ENCODE results near the gene CBLN3. TPM values are rescaled to one million over a fixed set of nuclear protein-coding genes. Genes with fewer than 3 reads are reported as not detected.

Gene CBLN3
- total and polyA plus RNA-seq, 9 of the 15 experiments (the other 6 are each of a cell fraction or from before 2014, with no cell fraction given) = 0.05 to 0.59 (median 0.26) TPM; not detected in 1

DNA sequence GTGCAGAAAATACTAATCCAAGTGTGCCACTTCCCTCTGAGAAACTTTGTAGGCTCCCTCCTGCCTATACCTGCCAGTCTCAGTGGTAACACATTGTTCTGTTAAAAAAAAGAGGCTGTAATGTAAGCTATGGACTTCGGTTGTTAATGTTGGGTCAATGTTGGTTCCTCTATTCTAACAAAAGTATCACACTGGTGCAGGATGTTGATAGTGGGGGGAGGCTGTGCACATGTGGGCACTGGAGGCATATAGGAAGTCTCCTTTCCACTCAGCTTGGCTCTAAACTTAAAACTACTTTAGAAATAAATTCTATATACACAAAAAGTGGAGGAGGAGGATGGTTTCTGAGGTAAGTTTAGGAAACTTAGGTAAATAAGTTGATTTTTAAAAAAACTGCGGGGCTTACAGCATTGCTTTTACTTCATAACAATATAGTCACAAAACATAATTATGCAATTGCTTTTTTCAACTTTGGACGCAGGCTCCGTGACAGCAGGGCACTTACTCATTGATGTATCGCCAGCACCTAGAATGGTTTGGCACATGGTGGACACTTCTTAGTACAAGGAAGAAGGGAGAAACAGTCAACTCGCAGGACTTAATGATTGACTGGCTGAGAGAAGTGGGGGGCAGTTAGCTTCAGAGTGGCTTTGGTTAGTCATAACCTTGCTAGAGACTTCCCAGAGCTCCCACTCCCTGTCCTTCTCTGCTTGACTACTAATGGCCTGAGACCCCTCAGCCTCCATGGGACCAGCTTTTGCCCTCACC is 38.6 kb downstream of the CBLN3 start:
- Histone ChIP-seq H3K9me1 (ENCODE audit: control insufficient read depth, insufficient read depth, low read length) (no peaks in the 10 kb centered on the region), H4K20me1 (replicated peaks; ENCODE audit: control insufficient read depth, insufficient read depth, low read length) (no peaks in the 10 kb centered on the region), H3K4me3 (no peak overlapping the region), H3K79me2 (ENCODE audit: control insufficient read depth, insufficient read depth, low read length) (no peaks in the 10 kb centered on the region), H3K9me3 (replicated peaks; ENCODE audit: control insufficient read depth, insufficient read depth, low read depth, low read length) (no peaks in the 10 kb centered on the region), H3K27ac (ENCODE audit: extremely low read depth, low read depth, low read length) (no peak overlapping the region; the same call in 2 of the 3 replicates), H3K4me1 (replicated peaks in 1 of 2; ENCODE audit: control insufficient read depth in 2 of 2, insufficient read depth in 2 of 2, low read length in 2 of 2) (peaks cover 7 to 11% of the 10 kb centered on the region in 2 experiments; a peak in 3 of 5 replicates), H3K9ac (ENCODE audit: insufficient read depth in 1 of 2, low read depth in 2 of 2, low read length in 2 of 2) (peak overlapping the region in 1 of 2 experiments; percentile 68; a peak in 2 of 4 replicates), H3K36me3 (ENCODE audit: control insufficient read depth, insufficient read depth, low read length) (no peaks in the 10 kb centered on the region; the same call in 2 of the 3 replicates), H3K27me3 (ENCODE audit: control insufficient read depth in 2 of 2, insufficient read depth in 2 of 2, low read length in 2 of 2) (no peaks in the 10 kb centered on the region), H3K4me2 (ENCODE audit: insufficient read depth, low read length) (no peak overlapping the region), H2AFZ (ENCODE audit: low read depth, low read length) (peak overlapping the region; percentile 64)
- FAIRE-seq (no peak), ATAC-seq (no peak), DNase-seq (ENCODE audit: extremely low read depth in 1 of 4, low spot score in 3 of 4) (no peak)
- WGBS (ENCODE audit: insufficient coverage, low coverage, missing lambda C conversion rate) = 60% methylated on average over 6 of the region's 6 CpGs
- BruUV-seq (replicated peaks) = no TSS peak
- no peak for TF ChIP-seq KDM4B (IDR thresholded peaks at IDR 0.05; ENCODE audit: borderline replicate concordance in 2 of 2, low read depth in 1 of 2)
- no peak for TF ChIP-seq ARID2 (IDR thresholded peaks at IDR 0.05)
- TF ChIP-seq YY1 (IDR thresholded peaks at IDR 0.05; ENCODE audit: borderline replicate concordance in 1 of 3, control insufficient read depth in 1 of 3, extremely low read depth in 1 of 3, insufficient read depth in 3 of 3, insufficient read length in 1 of 3, insufficient replicate concordance in 2 of 3, low read depth in 1 of 3, low read length in 2 of 3) = no peak
- TF ChIP-seq, protein P1, sequence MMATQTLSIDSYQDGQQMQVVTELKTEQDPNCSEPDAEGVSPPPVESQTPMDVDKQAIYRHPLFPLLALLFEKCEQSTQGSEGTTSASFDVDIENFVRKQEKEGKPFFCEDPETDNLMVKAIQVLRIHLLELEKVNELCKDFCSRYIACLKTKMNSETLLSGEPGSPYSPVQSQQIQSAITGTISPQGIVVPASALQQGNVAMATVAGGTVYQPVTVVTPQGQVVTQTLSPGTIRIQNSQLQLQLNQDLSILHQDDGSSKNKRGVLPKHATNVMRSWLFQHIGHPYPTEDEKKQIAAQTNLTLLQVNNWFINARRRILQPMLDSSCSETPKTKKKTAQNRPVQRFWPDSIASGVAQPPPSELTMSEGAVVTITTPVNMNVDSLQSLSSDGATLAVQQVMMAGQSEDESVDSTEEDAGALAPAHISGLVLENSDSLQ (IDR thresholded peaks at IDR 0.05) = peak; percentile 21; the same call in 1 of the 2 replicates
- intact Hi-C loops (cut with micrococcal nuclease) = no loop called here
- ChIA-PET POLR2A (no interaction called here), CTCF (ENCODE audit: low intra/inter-chr PET ratio) (no interaction called here)
- in situ Hi-C loops (cut with MboI) = no loop called here
